Thyroid gland (tissue), 4 donors: ENCODE results near the gene FSIP1. TPM values are rescaled to one million over a fixed set of nuclear protein-coding genes. Genes with fewer than 3 reads are reported as not detected.

ENCODE experiments used
- DNase-seq, 2 donors: peaks; one replicate each; pipeline ENCODE4 v3.0.0-alpha.2; 2019
- H3K27ac ChIP-seq, 3 donors: fragments of 200-600 bp; sonication (generic); 1 replicate in 2 of 3; 2 replicates in 1 of 3; pipeline ENCODE4 v1.5.1; 2016 to 2019; ENCODE audit warnings: mild to moderate bottlenecking in 1 of 3, moderate library complexity in 1 of 3
- H3K27me3 ChIP-seq: fragments of 200-600 bp; sonication (generic); one replicate; pipeline ENCODE4 v1.5.1; 2019
- H3K36me3 ChIP-seq, 2 donors: fragments of 200-600 bp; sonication (generic); one replicate each; pipeline ENCODE4 v1.5.1; 2016 to 2019
- H3K4me1 ChIP-seq, 2 donors: fragments of 200-600 bp; sonication (generic); one replicate each; pipeline ENCODE4 v1.5.1; 2017 to 2019
- H3K4me3 ChIP-seq, 3 donors: fragments of 200-600 bp; sonication (generic); replicated peaks in 1 of 3; 1 replicate in 2 of 3; 2 replicates in 1 of 3; pipeline ENCODE4 v1.5.1; 2016; ENCODE audit warnings: mild to moderate bottlenecking in 1 of 3
- H3K9me3 ChIP-seq: fragments of 200-600 bp; sonication (generic); one replicate; pipeline ENCODE4 v1.5.1; 2017
- CTCF ChIP-seq, 6 experiments: fragments of 200-600 bp in 3 of 6; fragments of 450-650 bp in 3 of 6; sonication (generic) in 3 of 6; IDR thresholded peaks; one replicate each; pipeline ENCODE4 v1.5.1; 2016 to 2019; ENCODE audit warnings: antibody characterized with exemption in 6 of 6, mild to moderate bottlenecking in 2 of 6, inconsistent platforms in 1 of 6, moderate library complexity in 1 of 6
- POLR2A ChIP-seq, 2 donors: fragments of 450-650 bp; IDR thresholded peaks; one replicate each; pipeline ENCODE4 v1.6.1; 2017; ENCODE audit warnings: antibody characterized with exemption in 2 of 2, mild to moderate bottlenecking in 2 of 2, moderate library complexity in 1 of 2
- WGBS, 2 donors: methylation state at CpG; one replicate each; pipeline ENCODE4 v1.1.5; 2017; 5-methylcytosine and 5-hydroxymethylcytosine counted together
- intact Hi-C: fragments of 100-400 bp; cut with DNase I; formaldehyde crosslinking; loops from one replicate; pipeline ENCODE4 v1.15.1; 2023
- total RNA-seq, 4 donors: library from RNA; depleted of rRNA; stranded (reverse); fragments of >200 nt; gene quantifications; one replicate each; pipeline ENCODE4 v1.2.3, GENCODE V29; 2016

The FSIP1 gene
- total RNA-seq, 4 donors from 2014 or later, result 0.94 to 2.5 (median 1.5) TPM

DNA sequence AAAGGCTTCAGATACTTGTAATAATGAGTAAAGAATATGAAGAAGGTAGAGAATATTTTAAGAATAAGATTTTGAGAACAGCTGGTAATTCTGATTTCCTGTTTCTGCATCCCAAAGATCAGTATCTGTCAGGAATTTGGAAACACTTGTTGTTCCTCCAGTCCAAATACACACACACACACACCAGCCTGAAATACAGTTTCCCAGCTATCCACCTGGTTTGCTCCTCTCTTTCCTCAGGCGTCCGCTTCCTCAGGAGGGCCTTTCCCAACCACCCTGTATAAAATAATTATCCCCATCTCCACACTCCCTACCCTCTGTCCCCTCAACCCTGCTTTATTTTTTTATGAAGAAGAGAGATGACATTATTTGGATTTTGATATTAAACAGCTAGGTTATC is 2.0 kb upstream of the FSIP1 start:
- Histone ChIP-seq H3K4me3 (no peak overlapping the region), H3K27me3 (no peaks in the 10 kb centered on the region), H3K4me1 (peaks cover 10% of the 10 kb centered on the region in 2 donors), H3K36me3 (no peaks in the 10 kb centered on the region), H3K9me3 (no peaks in the 10 kb centered on the region), H3K27ac (no peak overlapping the region)
- no peak for TF ChIP-seq CTCF (IDR thresholded peaks at IDR 0.05)
- no peak for TF ChIP-seq POLR2A (IDR thresholded peaks at IDR 0.05)
- intact Hi-C loops, result loop anchor here (5.0 kb wide), 1 partner anchor 193 kb away; no protein-coding TSS in a partner anchor
- WGBS, 2 donors, result 89 to 91% methylated on average over 2 of the region's 2 CpGs
- no peak for DNase-seq

- no peaks in the 10 kb centered on the region for H3K36me3 ChIP-seq
- peak overlapping the region in 1 of 3 donors; percentile 57 for H3K27ac ChIP-seq
- no peak for DNase-seq
- TF ChIP-seq POLR2A (IDR thresholded peaks at IDR 0.05) (no peak), CTCF (IDR thresholded peaks at IDR 0.05) (no peak)
- H3K9me3 ChIP-seq, result no peaks in the 10 kb centered on the region
- no peak overlapping the region for H3K4me3 ChIP-seq
- 72 to 76% methylated on average over 4 of the region's 4 CpGs for WGBS, 2 donors
- H3K4me1 ChIP-seq, result peaks cover 10% of the 10 kb centered on the region in 2 donors
- no peaks in the 10 kb centered on the region for H3K27me3 ChIP-seq
- intact Hi-C loops, result no loop called here
Measured at GRCh38 chr15:39784125-39784524, 1.5 kb upstream of the FSIP1 start.

- H3K4me3 ChIP-seq, result peak overlapping the region; percentile 24 to 77 (median 50)
- H3K4me1 ChIP-seq, result peaks cover 10% of the 10 kb centered on the region in 2 donors
- H3K27me3 ChIP-seq, result no peaks in the 10 kb centered on the region
- H3K36me3 ChIP-seq, result no peaks in the 10 kb centered on the region
- TF ChIP-seq CTCF (IDR thresholded peaks at IDR 0.05), result no peak
- TF ChIP-seq POLR2A (IDR thresholded peaks at IDR 0.05), result no peak
- WGBS, 2 donors, result 4 to 6% methylated on average over 10 of the region's 10 CpGs
- no peaks in the 10 kb centered on the region for H3K9me3 ChIP-seq
- intact Hi-C loops, result no loop called here
- H3K27ac ChIP-seq, result peak overlapping the region in 2 of 3 donors; percentile 57 to 72
- no peak for DNase-seq
Measured at GRCh38 chr15:39783244-39783820, 691 bp upstream of the FSIP1 start.

DNA sequence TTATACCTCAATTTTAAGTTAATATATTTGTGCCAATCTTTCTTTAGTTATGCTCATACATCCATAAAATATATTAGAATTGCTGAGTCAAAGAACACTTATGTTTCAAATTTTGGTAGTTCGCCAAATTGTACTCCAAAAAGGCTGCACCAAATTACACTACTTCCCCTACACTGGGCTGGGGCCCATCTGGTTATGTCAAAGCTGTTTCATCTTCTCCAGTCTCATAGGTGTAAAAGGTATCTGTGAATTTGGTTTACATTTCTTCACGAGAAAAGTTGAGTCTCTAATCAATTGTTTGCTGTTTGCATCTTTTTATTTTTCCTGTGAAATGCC is 706 bp downstream of the FSIP1 start:
- Histone ChIP-seq H3K9me3 (no peaks in the 10 kb centered on the region), H3K4me1 (peaks cover 10% of the 10 kb centered on the region in 2 donors), H3K27me3 (no peaks in the 10 kb centered on the region), H3K4me3 (peak overlapping the region in 1 of 3 donors; percentile 50), H3K27ac (no peak overlapping the region), H3K36me3 (no peaks in the 10 kb centered on the region)
- intact Hi-C loops, result no loop called here
- TF ChIP-seq POLR2A (IDR thresholded peaks at IDR 0.05) (no peak), CTCF (IDR thresholded peaks at IDR 0.05) (no peak)
- DNase-seq, result no peak
- whole genome bisulfite sequencing, 2 donors, result 76% methylated on average over 2 of the region's 2 CpGs

- DNase-seq, result no peak
- Histone ChIP-seq H3K4me1 (peaks cover 10% of the 10 kb centered on the region in 2 donors), H3K27me3 (no peaks in the 10 kb centered on the region), H3K9me3 (no peaks in the 10 kb centered on the region), H3K27ac (no peak overlapping the region), H3K36me3 (no peaks in the 10 kb centered on the region), H3K4me3 (no peak overlapping the region)
- intact Hi-C loops, result no loop called here
- TF ChIP-seq POLR2A (IDR thresholded peaks at IDR 0.05) (no peak), CTCF (IDR thresholded peaks at IDR 0.05) (no peak)
- 87 to 94% methylated on average over 4 of the region's 4 CpGs for WGBS, 2 donors
Measured at GRCh38 chr15:39781147-39781966, 1.3 kb downstream of the FSIP1 start.
